Loucy (cell line): ENCODE results near the gene STOM.

Experiments used
- H2AFZ ChIP-seq: fragments of 200-600 bp; sonication (generic); 2 replicates; pipeline ENCODE4 v1.6.0; 2016; ENCODE audit warnings: antibody characterized with exemption, mild to moderate bottlenecking, low read length, moderate library complexity
- H3F3A ChIP-seq: fragments of 200-600 bp; 2 replicates; pipeline ENCODE4 v1.6.0; 2016; ENCODE audit warnings: antibody characterized with exemption, low read depth, mild to moderate bottlenecking
- H3K27me3 ChIP-seq: fragments of 200-600 bp; sonication (generic); 2 replicates; pipeline ENCODE4 v1.6.1; 2014; ENCODE audit warnings: low read length, mild to moderate bottlenecking; ENCODE audit not compliant: insufficient read depth, poor library complexity, severe bottlenecking
- H3K36me3 ChIP-seq: fragments of 200-600 bp; sonication (generic); 2 replicates; pipeline ENCODE4 v1.6.1; 2016; ENCODE audit warnings: low read length; ENCODE audit not compliant: insufficient read depth
- H3K4me1 ChIP-seq: fragments of 200-600 bp; sonication (generic); 2 replicates; pipeline ENCODE4 v1.5.1; 2014; ENCODE audit warnings: low read length, mild to moderate bottlenecking; ENCODE audit not compliant: insufficient read depth, poor library complexity, severe bottlenecking
- H3K4me2 ChIP-seq: fragments of 200-600 bp; sonication (generic); 2 replicates; pipeline ENCODE4 v1.6.0; 2014; ENCODE audit warnings: antibody characterized with exemption, low read length, low read depth, mild to moderate bottlenecking; ENCODE audit not compliant: poor library complexity, severe bottlenecking
- H3K4me3 ChIP-seq: fragments of 200-600 bp; sonication (generic); 2 replicates; pipeline ENCODE4 v1.5.1; 2014; ENCODE audit warnings: low read length, mild to moderate bottlenecking, mixed read lengths; ENCODE audit not compliant: poor library complexity, severe bottlenecking
- H3K79me2 ChIP-seq: fragments of 200-600 bp; sonication (generic); 2 replicates; pipeline ENCODE4 v1.6.1; 2014; ENCODE audit warnings: low read length; ENCODE audit not compliant: insufficient read depth
- H3K9ac ChIP-seq: fragments of 200-600 bp; sonication (generic); 2 replicates; pipeline ENCODE4 v1.6.0; 2014; ENCODE audit warnings: mild to moderate bottlenecking, low read depth, low read length, moderate library complexity; ENCODE audit not compliant: poor library complexity, severe bottlenecking
- H3K9me2 ChIP-seq: fragments of 200-600 bp; sonication (generic); replicated peaks from 2 replicates; pipeline ENCODE4 v1.6.1; 2016; ENCODE audit warnings: low read depth, low read length, mixed read lengths
- H3K9me3 ChIP-seq: fragments of 200-600 bp; sonication (generic); 2 replicates; pipeline ENCODE4 v1.6.1; 2014; ENCODE audit warnings: mild to moderate bottlenecking, antibody characterized with exemption, low read length, low read depth; ENCODE audit not compliant: insufficient read depth
- H4K20me1 ChIP-seq: fragments of 200-600 bp; sonication (generic); 2 replicates; pipeline ENCODE4 v1.6.0; 2014; ENCODE audit warnings: antibody characterized with exemption, low read length, mild to moderate bottlenecking; ENCODE audit not compliant: insufficient read depth, poor library complexity, severe bottlenecking
- EZH2phosphoT487 ChIP-seq: fragments of 200-600 bp; IDR thresholded peaks from 2 replicates; pipeline ENCODE4 v1.6.1; 2018; ENCODE audit warnings: antibody characterized with exemption, mild to moderate bottlenecking, moderate library complexity, borderline replicate concordance
- TF ChIP-seq, protein P1 (sequence below): fragments of 200-600 bp; sonication (generic); conservative IDR thresholded peaks from 2 replicates; pipeline ENCODE4 v1.5.1; 2014; ENCODE audit warnings: mild to moderate bottlenecking, antibody characterized with exemption, low read length

Gene STOM

DNA sequence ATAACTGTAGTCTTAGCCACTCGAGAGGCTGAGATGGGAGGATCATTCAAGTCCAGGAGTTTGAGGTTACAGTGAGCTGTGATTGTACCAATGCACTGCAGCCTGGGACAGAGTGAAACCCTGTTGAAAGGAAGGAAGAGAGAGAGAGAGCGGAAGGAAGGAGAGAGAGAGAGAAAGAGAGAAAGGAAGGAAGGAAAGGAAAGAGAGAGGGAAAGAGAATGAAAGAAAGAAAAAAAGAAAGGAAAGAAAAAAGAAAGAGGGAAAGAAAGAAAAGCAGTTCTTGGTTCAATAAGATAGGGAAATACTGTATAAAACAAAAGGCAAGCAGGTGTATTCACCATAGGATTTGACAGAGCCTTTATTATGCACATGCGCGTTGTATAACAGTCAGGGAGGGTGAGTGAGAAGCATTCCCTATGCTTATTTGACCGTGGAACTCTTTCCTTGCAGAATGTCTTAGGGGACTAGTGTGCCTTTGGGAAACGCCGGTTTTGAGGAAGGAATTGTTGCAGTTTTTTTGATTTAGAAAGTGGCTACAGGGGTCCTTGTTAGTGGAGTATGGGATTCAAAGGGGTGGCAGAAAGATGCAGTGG is 60.1 kb downstream of the STOM start:
- no peak for TF ChIP-seq EZH2phosphoT487
- TF ChIP-seq, protein P1, sequence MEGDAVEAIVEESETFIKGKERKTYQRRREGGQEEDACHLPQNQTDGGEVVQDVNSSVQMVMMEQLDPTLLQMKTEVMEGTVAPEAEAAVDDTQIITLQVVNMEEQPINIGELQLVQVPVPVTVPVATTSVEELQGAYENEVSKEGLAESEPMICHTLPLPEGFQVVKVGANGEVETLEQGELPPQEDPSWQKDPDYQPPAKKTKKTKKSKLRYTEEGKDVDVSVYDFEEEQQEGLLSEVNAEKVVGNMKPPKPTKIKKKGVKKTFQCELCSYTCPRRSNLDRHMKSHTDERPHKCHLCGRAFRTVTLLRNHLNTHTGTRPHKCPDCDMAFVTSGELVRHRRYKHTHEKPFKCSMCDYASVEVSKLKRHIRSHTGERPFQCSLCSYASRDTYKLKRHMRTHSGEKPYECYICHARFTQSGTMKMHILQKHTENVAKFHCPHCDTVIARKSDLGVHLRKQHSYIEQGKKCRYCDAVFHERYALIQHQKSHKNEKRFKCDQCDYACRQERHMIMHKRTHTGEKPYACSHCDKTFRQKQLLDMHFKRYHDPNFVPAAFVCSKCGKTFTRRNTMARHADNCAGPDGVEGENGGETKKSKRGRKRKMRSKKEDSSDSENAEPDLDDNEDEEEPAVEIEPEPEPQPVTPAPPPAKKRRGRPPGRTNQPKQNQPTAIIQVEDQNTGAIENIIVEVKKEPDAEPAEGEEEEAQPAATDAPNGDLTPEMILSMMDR = no peak
- H3K4me3 ChIP-seq = no peak overlapping the region
- H4K20me1 ChIP-seq = no peaks in the 10 kb centered on the region
- no peaks in the 10 kb centered on the region for H3K27me3 ChIP-seq
- peaks cover 4% of the 10 kb centered on the region; the same call in 1 of the 2 replicates for H3K36me3 ChIP-seq
- H3K4me2 ChIP-seq = no peak overlapping the region
- H3K9me2 ChIP-seq = no peaks in the 10 kb centered on the region
- no peaks in the 10 kb centered on the region for H3K9me3 ChIP-seq
- H2AFZ ChIP-seq = no peak overlapping the region
- H3F3A ChIP-seq = no peaks in the 10 kb centered on the region
- H3K4me1 ChIP-seq = no peaks in the 10 kb centered on the region
- H3K79me2 ChIP-seq = no peaks in the 10 kb centered on the region
- no peak overlapping the region for H3K9ac ChIP-seq

DNA sequence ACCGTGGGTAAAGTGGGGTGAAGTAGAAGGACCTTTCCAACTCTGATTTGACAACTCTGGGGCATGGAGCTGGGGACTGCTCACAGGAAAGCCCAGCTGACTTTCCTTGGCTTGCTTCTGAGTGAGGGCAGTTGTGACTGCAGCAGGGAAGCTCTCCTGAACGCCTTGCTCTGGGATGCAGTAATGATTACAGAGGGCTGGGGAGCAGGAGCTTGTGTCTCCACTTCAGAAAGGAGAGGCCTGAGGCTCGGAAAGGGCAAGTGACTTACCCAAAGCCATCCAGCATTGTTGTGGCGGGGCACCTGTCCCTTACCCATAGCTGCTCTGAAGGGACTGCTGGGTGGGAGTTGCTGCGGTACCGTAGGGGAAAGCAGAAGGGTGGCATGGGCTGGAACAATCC is 60.9 kb downstream of the STOM start:
- no peaks in the 10 kb centered on the region for H3K9me2 ChIP-seq

DNA sequence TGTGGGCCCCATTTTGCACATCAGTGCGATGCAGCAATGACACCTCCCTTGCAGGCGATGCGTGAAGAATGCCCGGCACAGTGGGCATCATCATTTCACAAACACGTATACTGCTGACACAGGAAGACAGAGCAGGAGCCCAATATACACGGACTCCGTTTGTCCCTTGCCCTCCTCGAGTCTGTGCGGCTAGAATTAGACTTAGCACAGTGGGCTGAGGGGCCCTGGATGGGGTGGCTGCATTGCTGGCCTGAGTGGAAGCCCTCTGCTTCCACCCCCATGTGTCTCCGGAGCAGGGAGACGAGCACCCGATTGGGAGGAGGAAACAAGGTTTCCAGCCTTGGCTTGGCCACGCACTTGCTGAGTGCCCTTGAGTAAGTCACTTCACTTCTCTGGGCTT is 61.3 kb downstream of the STOM start:
- no peak overlapping the region for H3K4me3 ChIP-seq
- no peaks in the 10 kb centered on the region for H3F3A ChIP-seq
- TF ChIP-seq EZH2phosphoT487 = no peak
- TF ChIP-seq, protein P1 = no peak
- H2AFZ ChIP-seq = no peak overlapping the region
- no peaks in the 10 kb centered on the region for H3K9me2 ChIP-seq
- no peaks in the 10 kb centered on the region for H4K20me1 ChIP-seq
- no peaks in the 10 kb centered on the region for H3K79me2 ChIP-seq
- H3K4me2 ChIP-seq = no peak overlapping the region
- H3K4me1 ChIP-seq = no peaks in the 10 kb centered on the region
- H3K36me3 ChIP-seq = peaks cover 9% of the 10 kb centered on the region; the same call in 1 of the 2 replicates
- H3K9ac ChIP-seq = no peak overlapping the region
- no peaks in the 10 kb centered on the region for H3K9me3 ChIP-seq
- H3K27me3 ChIP-seq = no peaks in the 10 kb centered on the region

More for the DNA sequence above, 60.9 kb downstream of the STOM start:
- Histone ChIP-seq H3K79me2 (no peaks in the 10 kb centered on the region), H3F3A (no peaks in the 10 kb centered on the region), H3K4me3 (no peak overlapping the region), H3K4me1 (no peaks in the 10 kb centered on the region), H3K9ac (no peak overlapping the region), H3K4me2 (no peak overlapping the region), H2AFZ (no peak overlapping the region), H3K9me3 (no peaks in the 10 kb centered on the region), H4K20me1 (no peaks in the 10 kb centered on the region), H3K36me3 (peaks cover 9% of the 10 kb centered on the region; the same call in 1 of the 2 replicates), H3K27me3 (no peaks in the 10 kb centered on the region)
- TF ChIP-seq, protein P1 = no peak
- TF ChIP-seq EZH2phosphoT487 = no peak
